WTC11 (cell line): ENCODE measurements around the gene MORN2. TPM values are rescaled to one million over a fixed set of nuclear protein-coding genes. Genes with fewer than 3 reads are reported as not detected.

ENCODE experiments used
- ATAC-seq: fragments of 200-7000 bp; cut with Tn5 transposase; 2 replicates; pipeline ENCODE4 v1.10.0; 2021; ENCODE audit warnings: mild to moderate bottlenecking, moderate library complexity
- CTCF ChIA-PET: fragments of 300-600 bp; sonication (Branson Sonifier 250); formaldehyde crosslinking; loops from one replicate; lab custom pipeline; 2021; ENCODE audit warnings: antibody characterized with exemption; lab: Charles Lee
- POLR2A ChIA-PET: fragments of 350-600 bp; sonication (Branson Sonifier 250); formaldehyde crosslinking; loops from one replicate; lab custom pipeline; 2021; ENCODE audit warnings: antibody characterized with exemption; lab: Charles Lee
- DNase-seq: peaks from one replicate; pipeline ENCODE4 v3.0.0; 2021; ENCODE audit warnings: low spot score
- H3K27ac Mint-ChIP-seq: 2 replicates; pipeline ENCODE4 v1.8.0; 2021; ENCODE audit warnings: mixed read lengths
- H3K27me3 Mint-ChIP-seq: 2 replicates; pipeline ENCODE4 v1.8.0; 2021; ENCODE audit warnings: low read depth, mild to moderate bottlenecking, moderate library complexity, mixed read lengths
- H3K36me3 Mint-ChIP-seq: 2 replicates; pipeline ENCODE4 v1.8.0; 2021; ENCODE audit warnings: mixed read lengths
- H3K4me1 Mint-ChIP-seq: 2 replicates; pipeline ENCODE4 v1.8.0; 2022; ENCODE audit warnings: mixed read lengths
- H3K4me3 Mint-ChIP-seq: 2 replicates; pipeline ENCODE4 v1.8.0; 2021; ENCODE audit warnings: mild to moderate bottlenecking, moderate library complexity, mixed read lengths
- H3K9me3 Mint-ChIP-seq: 2 replicates; pipeline ENCODE4 v1.8.0; 2021; ENCODE audit warnings: mixed read lengths
- AFF4 ChIP-seq: sonication (generic); formaldehyde crosslinking; IDR thresholded peaks from 2 replicates; pipeline ENCODE4 v1.8.1; 2023; ENCODE audit warnings: mild to moderate bottlenecking, missing genetic modification reagents, borderline replicate concordance
- ARID4B ChIP-seq: sonication (generic); formaldehyde crosslinking; IDR thresholded peaks from 2 replicates; pipeline ENCODE4 v1.8.0; 2023; ENCODE audit warnings: missing genetic modification reagents, mild to moderate bottlenecking, borderline replicate concordance
- ATF2 ChIP-seq: sonication (generic); formaldehyde crosslinking; IDR thresholded peaks from 2 replicates; pipeline ENCODE4 v1.8.1; 2022; ENCODE audit warnings: low read depth, missing genetic modification reagents, borderline replicate concordance
- ATF3 ChIP-seq: sonication (generic); formaldehyde crosslinking; conservative IDR thresholded peaks from 2 replicates; pipeline ENCODE4 v1.8.1; 2022; ENCODE audit warnings: mild to moderate bottlenecking, missing genetic modification reagents
- CTCF ChIP-seq: fragments of 200-600 bp; IDR thresholded peaks from 2 replicates; pipeline ENCODE4 v1.8.0; 2022; ENCODE audit warnings: antibody characterized with exemption
- FOXK1 ChIP-seq: sonication (generic); formaldehyde crosslinking; IDR thresholded peaks from 2 replicates; pipeline ENCODE4 v1.8.0; 2022; ENCODE audit warnings: mild to moderate bottlenecking, moderate library complexity, missing genetic modification reagents
- KAT7 ChIP-seq: sonication (generic); formaldehyde crosslinking; IDR thresholded peaks from 2 replicates; pipeline ENCODE4 v1.8.1; 2023; ENCODE audit warnings: missing genetic modification reagents, mild to moderate bottlenecking, borderline replicate concordance
- MXD4 ChIP-seq: fragments of 250-450 bp; sonication (Bioruptor Pico); IDR thresholded peaks from 2 replicates; pipeline ENCODE4 v1.8.0; 2021; ENCODE audit warnings: mild to moderate bottlenecking, moderate library complexity, borderline replicate concordance
- NFE2L1 ChIP-seq: sonication (generic); formaldehyde crosslinking; IDR thresholded peaks from 2 replicates; pipeline ENCODE4 v1.8.1; 2023; ENCODE audit warnings: missing genetic modification reagents
- NR2C2 ChIP-seq: sonication (generic); formaldehyde crosslinking; IDR thresholded peaks from 2 replicates; pipeline ENCODE4 v1.8.0; 2022; ENCODE audit warnings: mild to moderate bottlenecking, missing genetic modification reagents
- OVOL2 ChIP-seq: fragments of 250-450 bp; sonication (Bioruptor Pico); IDR thresholded peaks from 2 replicates; pipeline ENCODE4 v1.9.0; 2021; ENCODE audit warnings: mild to moderate bottlenecking, borderline replicate concordance
- PRDM15 ChIP-seq: sonication (generic); formaldehyde crosslinking; IDR thresholded peaks from 2 replicates; pipeline ENCODE4 v1.8.0; 2022; ENCODE audit warnings: missing genetic modification reagents
- RORB ChIP-seq: fragments of 250-450 bp; sonication (Bioruptor Pico); IDR thresholded peaks from 2 replicates; pipeline ENCODE4 v1.9.0; 2021; ENCODE audit warnings: mild to moderate bottlenecking
- TEAD1 ChIP-seq: sonication (generic); formaldehyde crosslinking; IDR thresholded peaks from 2 replicates; pipeline ENCODE4 v1.8.0; 2022; ENCODE audit warnings: mild to moderate bottlenecking, missing genetic modification reagents
- TP53 ChIP-seq: sonication (generic); formaldehyde crosslinking; IDR thresholded peaks from 2 replicates; pipeline ENCODE4 v1.8.1; 2023; ENCODE audit warnings: mild to moderate bottlenecking, missing genetic modification reagents
- ZNF121 ChIP-seq: sonication (generic); formaldehyde crosslinking; IDR thresholded peaks from 2 replicates; pipeline ENCODE4 v1.8.0; 2023; ENCODE audit warnings: missing genetic modification reagents
- ZNF423 ChIP-seq: fragments of 250-450 bp; sonication (Bioruptor Pico); IDR thresholded peaks from 2 replicates; pipeline ENCODE4 v2.1.2; 2022; ENCODE audit warnings: mild to moderate bottlenecking, moderate library complexity
- total RNA-seq: library from RNA; stranded (reverse); gene quantifications from 3 replicates; pipeline ENCODE4 v1.2.3, GENCODE V29; 2021

Gene MORN2
- total RNA-seq, 1 experiment from 2014 or later = 5.9 TPM

GRCh38 chr2:38835015-38835601 is 40.7 kb upstream of the MORN2 start:
- ChIA-PET POLR2A (no interaction called here), CTCF (interaction anchor here (0.8 to 1.4 kb wide), 2 partner anchors 8 to 9 kb away, joined by 3 to 5 read pairs; no protein-coding TSS in a partner anchor)
- H3K9me3 Mint-ChIP-seq = no peaks in the 10 kb centered on the region
- no peak for TF ChIP-seq ATF2
- no peak for TF ChIP-seq RORB
- no peak for TF ChIP-seq OVOL2
- TF ChIP-seq TP53 (CRISPR knock-in tag) = no peak
- TF ChIP-seq KAT7 = no peak
- TF ChIP-seq TEAD1 (CRISPR knock-in tag) = no peak
- no peak for TF ChIP-seq MXD4 (CRISPR knock-in tag)
- no peak for TF ChIP-seq NFE2L1
- no peak for TF ChIP-seq ATF3 (CRISPR knock-in tag)
- TF ChIP-seq CTCF = no peak
- no peak for TF ChIP-seq NR2C2
- TF ChIP-seq FOXK1 (CRISPR knock-in tag) = no peak
- TF ChIP-seq PRDM15 (CRISPR knock-in tag) = no peak
- TF ChIP-seq AFF4 (CRISPR knock-in tag) = no peak
- no peak for TF ChIP-seq ZNF121 (CRISPR knock-in tag)
- no peak for TF ChIP-seq ARID4B (CRISPR knock-in tag)
- no peak for TF ChIP-seq ZNF423
- no peak for DNase-seq
- H3K36me3 Mint-ChIP-seq = peaks cover 16% of the 10 kb centered on the region
- no peaks in the 10 kb centered on the region for H3K27me3 Mint-ChIP-seq
- no peak; the same call in none of the 2 replicates for ATAC-seq
- H3K4me1 Mint-ChIP-seq = no peaks in the 10 kb centered on the region
- H3K4me3 Mint-ChIP-seq = no peak overlapping the region
- no peak overlapping the region for H3K27ac Mint-ChIP-seq
